HG03095 (cell line): ENCODE data around the gene C3orf52.

ENCODE experiments used
- ATAC-seq: cut with Tn5 transposase; IDR thresholded peaks from one replicate; pipeline ENCODE4 v1.9.1; 2021; ENCODE audit warnings: moderate library complexity; ENCODE audit not compliant: unreplicated experiment

C3orf52 gene

DNA sequence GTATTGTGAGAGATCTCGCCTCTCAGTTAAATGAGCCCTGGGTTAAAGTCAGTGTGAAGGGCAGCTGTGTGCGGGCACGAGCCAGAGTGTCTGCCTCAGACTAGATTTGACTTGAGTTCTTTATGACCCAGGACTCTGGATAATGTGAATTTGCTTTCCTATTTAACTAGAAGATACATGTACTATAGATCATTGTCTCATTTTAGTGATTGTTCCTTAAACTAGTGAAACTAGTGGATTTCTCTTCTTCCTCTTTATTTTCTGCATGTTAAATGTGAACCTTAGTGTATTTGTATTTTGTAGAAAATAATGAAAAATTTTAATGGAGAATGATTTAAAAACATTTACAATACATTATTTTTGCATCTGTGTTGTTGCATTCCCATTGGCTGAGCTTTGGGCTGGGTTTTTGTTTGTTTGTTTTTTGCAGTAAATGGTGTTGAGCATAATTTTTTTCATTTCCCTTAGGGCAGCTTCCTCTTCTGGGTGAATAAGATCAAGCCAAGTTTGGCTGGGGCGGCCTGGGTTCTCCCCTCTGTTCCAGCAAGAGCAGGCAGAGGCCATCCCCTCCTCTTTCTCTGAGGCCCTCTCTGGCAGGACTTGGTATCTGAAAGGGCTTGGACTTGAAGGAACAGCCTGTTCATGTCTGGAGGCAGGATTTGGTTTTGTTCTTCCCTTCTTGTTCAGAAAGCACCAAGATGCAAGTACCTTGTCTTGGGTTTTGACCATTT lies 31.8 kb downstream of the C3orf52 start:
- peak; percentile 17 for ATAC-seq

DNA sequence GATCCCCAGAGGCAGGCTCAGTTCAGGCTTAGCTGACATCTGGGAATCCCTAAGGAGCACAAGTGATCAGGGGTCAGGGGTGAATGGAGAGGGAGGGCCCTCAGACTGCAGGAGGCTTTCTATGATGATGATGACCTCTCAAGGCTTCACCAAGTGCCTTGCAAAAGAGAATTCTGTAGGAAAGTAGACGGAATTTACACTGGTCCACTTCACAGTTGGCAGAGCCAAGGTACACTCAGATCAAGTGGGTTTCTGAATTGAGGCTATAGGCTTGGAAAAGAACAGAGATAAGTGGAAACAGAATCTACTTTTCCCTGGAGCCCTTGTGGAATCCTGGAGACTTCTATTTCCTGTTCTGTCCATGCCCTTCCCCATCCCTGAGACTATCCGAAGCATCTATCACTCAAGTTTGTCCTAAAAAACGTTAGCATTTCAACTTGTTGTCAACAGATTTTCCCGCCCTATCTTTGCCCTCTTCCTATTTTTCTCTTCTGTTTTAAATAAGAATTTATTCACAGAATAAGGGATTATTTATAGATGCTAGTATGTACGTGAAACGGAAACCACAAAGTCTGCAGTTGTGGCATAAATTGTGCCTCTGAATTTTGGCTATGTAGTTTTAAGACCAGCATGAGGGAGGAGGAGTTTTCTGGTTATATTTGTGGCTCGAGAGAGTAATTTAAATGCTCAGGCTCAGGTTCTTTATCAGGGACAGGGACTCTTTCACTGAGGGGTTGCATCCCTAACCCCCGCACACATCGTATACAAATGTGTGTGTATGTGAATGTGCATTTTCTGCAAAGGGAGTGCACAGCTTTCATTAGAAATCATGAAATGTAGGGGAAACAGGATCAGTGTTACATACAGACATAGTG lies 34.0 kb downstream of the C3orf52 start:
- no peak for ATAC-seq

DNA sequence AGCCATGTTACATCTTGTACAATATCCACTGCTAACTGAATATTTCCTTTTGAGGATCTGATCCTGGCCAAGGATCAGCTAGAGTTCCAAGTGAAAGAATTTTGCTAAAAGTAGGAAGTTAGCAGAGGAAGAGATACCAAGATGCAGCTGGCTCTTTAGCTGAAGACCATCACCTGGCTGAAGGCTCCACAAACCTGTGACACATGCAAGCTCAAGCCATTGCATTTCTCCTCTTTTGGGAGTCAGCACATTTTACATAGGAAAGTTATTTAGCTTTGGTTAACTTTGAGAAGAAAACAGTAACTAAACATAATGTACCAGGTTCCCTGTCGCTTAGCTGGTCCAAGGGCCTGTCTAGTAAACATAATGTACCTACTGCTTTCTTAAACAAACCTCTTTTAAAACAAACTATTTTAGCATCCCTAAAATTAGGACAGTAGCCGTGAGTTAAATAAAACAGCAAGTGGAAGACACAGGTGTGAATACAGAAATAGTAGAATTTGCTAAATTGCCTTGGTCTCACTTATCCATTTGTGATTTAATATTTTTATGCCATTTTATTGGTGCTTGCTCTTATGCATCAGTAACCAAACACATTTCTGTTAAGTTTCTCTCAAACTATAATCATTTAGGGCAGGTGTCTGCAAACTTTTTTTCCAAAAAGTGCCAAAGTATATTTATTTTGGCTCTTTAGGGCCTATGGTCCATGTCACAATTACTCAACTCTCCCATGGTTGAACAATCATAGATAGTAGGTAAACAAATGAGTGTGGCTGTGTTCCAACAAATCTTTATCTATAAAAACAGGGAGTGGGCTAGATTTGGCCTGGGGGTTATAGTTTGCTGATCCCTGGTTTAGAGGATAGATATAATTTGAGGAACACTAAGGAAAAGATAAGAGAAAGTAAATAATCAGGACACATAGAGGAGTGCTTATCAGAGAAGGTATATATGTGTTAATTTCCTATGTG lies 35.7 kb downstream of the C3orf52 start:
- no peak for ATAC-seq

DNA sequence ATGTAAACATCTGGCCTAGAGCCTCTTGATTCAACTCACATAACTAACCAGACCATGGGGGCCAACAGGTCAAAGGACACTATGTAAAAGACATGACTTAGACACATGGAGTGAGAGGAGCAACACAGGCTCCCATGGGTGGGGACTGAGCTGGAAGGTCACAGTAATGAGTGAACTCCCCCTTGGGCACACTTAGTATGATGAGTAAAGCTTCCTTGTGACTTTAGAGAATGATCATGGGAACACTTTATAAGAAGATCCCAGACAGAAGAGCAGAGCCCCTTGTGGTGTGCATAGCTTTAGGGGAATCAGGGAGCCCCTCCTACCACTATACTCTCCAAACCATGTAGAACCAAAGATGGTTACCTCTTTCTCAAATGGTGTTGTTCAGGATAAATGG lies 36.7 kb downstream of the C3orf52 start:
- no peak for ATAC-seq

DNA sequence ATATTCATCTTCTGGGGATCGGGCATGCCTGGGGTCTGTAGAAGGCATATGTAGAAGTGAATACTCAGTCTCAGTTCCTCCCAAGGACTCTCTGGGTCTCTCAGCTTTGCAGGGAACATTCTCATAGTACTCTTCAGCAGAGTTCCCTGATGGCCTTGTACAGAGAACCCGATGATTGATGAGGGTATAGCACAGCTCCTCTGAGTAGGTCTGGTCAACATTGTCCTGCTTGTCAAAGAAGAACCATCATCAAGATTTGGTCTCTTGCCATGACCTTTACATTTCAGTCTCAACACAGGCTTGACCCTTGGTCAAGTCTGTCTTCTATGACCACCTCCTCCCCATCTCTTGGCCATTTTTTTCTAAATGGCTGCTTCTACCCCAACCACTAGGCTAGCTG lies 37.4 kb downstream of the C3orf52 start:
- ATAC-seq, result no peak

DNA sequence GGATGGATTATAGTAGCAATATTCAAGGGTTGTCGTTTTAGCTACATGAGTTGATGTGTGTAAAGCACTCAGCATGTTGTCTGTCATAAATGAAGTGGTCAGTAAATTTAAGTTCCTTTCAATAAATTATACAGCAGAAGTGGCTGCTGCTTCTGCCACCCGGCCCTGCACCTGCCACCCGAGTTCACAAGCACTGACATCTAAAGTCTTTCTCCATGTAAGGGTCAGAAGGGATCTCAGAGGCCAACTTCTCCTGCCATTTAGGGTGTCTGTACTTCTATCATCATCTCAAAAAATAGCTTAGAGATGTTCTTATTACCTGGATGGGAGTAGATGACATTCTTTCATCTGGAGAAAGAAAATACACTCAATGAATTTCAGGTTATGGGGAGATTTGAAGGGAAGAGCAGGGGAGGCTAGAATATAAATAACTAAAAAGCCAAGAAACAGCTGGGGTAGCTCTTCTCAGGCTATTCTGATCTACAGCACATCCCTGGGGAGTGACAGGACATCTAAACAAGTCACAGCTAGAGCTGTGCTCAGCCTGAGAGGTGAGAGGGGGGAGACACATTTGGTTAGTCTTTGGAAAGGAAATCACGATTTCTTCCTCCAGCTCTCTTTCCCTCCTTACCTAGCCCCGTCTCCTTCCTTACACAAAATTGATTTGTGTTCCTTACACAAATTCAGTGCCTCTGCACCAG lies 38.9 kb downstream of the C3orf52 start:
- ATAC-seq, result no peak

DNA sequence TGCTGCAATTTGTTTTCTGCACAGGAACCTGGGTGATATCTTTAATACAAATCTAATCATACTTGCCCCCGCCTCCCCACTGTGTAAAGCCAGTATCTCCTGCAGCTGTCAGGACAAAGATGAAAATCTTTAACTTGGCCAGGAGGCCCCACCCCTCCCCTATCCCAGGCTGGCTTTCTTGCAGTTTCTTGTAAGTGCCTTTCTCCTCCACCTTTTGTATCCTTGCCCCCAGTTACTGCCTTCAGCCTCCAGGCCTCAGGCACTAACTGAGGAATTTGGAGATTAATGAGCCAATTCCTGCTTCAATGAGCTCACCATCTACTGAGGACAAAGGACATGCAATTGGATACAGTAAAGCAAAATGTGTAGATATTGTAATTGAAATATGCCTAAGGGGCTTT lies 40.3 kb downstream of the C3orf52 start:
- ATAC-seq, result no peak

DNA sequence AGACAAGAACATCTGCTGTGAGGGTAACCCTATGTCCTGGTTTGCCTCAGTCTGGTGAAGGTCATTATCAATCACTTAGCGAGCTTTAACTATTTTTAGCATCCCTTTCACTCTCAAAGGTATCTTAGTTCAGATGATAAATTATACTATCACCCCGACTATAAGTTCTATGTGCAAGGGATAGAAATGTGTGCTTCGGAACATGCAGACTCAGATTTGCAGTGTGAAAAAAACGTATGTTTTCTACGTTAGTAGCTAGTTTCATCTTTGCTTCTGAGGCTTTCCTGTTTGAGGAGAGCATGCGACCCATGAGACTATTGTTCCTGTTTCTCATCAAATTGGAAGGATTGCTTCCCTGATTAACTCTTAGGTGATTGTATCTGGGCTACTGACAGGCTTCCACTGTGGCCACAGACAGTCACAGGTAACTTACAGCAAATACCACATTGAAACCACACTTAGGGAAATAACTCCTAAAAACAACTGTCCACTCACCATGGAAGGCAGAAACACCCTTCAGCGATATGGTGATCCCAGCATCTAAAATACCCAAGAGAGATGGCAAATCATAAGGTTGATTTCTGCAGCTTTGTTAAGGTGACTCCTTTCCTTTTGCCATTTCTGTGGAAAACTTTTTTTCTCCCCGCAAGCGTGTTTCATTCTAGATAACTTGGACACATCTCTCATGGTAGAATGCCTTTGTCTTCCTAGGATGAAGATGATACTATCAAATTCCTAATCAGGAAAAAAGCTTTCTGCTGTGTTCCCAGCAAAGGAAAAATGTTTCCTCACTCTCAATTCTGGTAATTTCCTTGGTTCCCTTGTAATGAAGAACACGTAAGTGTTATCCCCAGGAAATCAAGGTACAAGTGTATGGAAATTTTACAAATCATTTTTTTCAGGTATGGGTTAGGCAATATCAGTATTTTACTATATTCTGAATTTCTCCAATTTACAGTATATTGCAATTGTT lies 41.6 kb downstream of the C3orf52 start:
- no peak for ATAC-seq

DNA sequence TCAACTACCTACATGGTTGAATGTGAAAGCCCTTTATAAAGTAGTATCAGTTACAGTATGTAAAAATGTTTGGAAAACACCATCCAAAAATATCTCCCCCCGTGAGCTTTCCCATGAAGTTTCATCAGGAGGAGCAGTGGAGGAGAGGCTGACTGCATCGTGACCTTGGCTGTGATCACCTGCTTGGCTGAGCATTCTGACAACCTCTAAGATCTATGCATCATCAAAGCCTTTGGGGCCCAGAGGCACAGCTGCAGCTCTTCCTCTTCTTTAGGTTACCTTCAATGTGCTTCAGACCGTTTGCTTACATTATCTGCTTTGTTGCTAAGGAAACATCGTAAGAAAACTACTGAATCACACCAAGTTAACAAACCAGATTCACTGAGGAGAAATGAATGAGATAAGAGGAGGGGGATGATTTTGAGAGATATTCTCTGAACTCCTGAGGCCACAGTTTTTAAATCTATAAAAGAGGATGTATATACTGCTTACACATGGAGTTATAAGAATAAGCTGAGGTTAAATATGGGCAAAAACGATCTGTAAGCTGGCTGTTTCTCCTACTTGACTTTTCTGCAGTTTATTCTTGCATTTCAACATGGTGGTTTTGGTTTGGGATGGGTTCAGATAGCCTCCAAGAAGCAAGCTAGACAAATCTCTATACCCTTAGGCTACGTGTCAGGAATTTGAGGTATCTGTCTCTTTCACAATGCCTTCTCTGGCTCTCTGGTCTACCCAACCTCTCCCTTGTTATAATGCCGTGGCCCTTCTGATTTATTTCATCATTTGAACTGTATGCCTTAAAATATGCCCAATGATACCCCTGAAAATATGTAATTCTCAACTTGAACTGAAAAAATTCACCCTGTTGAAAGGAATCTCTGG lies 42.9 kb downstream of the C3orf52 start:
- peak; percentile 43 for ATAC-seq

DNA sequence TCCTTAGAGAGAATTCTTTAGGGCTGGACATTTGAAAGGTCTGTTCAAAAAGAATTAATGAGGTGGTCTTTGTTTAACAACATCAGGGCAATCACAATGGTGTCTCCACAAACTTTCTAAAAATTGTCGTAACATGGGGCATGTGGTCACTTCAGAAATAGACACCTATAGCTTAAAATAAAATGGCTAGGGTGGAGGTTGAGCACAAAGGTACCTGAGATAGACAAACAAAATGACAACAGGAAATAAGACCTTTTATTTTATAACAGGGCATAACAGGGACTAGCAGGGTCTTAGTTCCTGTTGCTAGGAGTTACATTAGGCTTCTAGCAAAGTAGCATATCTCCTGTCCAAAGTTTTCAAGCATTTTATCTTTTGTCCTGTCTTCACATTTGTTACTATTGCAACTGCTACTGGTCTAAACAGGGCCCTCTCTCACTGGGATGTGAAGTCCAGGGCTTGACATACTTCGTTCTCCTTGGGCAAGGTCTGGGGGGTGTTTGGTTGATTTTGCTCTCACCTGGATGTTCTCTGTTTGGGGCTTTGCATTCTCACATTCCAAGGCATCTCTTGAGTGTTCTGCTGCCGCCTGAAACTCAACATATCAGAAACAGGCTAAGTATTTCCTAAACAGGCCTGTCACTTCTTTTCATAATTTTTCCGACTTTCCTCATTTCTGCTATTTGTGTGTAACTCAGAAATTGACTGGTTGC lies 43.9 kb downstream of the C3orf52 start:
- no peak for ATAC-seq

DNA sequence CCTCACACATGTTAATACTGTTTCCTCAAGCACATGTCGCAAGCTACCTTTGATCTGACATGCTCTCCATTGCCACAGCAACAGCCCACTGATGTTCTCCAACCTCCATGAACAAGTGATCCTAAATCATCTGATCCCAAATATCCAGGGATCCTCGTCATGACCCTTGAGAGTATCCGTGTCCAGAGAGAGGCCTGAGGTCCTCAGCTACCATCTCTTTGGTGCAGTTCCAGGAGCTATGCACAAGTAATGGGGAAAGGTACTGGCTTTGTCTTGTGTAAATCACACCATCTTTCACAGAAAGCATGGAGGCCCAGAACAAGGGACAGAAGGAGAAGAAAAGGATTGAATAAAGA lies 44.4 kb downstream of the C3orf52 start:
- no peak for ATAC-seq

DNA sequence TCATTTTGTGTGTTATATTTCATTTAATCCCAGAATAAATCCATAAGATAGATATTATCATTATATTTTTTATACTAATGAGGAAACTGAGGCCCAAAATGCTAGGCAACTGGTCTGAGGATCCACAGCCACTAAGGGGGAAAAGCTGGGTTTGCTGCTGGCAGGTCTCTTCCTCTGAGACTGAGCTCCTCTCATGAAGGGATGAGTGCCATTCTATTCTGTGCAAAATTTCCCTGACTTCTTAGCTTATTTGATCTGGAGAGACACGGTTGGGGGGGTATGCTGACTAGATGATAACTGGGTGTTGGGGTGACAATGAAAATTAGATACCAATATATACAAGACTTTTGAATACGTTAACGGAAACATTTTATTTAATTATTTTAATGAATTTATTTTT lies 44.9 kb downstream of the C3orf52 start:
- ATAC-seq, result no peak

DNA sequence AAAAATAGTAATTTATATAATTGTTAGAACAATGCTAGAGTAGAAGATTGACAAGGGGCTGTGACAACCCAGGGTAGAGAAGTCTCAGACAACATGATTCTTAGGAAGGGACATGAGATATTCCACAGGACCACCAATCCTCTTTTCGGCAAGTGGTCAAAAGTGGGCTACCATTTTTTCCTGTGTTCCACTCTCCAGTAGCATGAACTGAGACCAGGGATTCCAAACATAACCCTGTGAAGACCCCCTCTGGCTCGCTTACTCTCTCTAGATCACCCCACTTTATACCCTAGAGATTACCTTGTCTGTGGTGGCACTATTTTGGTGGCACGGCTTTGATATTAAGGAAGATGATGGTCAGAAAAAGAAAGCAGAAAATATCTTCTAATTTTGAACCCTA lies 45.9 kb downstream of the C3orf52 start:
- ATAC-seq, result no peak

DNA sequence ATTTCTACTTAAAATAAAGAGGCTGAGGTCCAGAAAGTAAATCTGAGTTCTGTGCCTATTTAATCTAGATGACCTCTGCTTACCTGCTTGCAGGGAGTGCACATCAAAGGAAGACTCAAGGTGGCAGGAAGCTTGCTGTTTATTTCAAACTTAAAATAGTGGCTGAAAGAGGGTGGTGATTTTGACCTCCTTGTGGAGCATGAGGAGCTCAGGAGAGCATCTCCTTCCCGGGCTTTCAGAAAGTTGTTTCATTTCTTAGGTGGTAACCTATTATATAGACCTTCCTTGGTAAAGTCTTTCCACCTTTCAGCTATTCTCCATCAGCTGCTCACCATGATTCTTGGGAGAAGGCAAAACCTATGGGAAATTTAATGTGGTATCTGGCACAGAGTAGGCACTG lies 46.4 kb downstream of the C3orf52 start:
- no peak for ATAC-seq

DNA sequence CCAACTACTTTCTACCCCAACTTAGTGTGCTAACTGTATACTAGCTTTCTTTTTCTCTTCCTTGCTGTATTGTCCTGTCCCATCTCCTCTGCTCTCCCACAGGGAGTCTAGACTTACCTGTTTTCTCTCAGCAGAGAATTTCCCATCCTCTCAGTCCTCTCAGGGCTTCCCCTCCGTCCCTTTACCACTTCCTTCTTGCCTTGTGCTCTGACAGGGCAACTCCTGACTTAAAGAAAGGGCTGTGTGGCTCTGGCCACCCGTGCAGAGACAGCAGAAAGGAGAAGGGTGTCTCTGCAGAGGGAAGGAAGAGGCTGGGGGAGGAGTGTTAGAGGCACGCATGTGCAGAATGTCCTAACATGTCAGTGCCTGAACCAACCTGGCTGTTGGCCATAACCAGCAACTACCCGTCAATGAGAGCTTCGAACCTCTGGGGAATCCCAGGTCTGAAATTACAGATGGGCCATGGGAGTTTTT lies 46.8 kb downstream of the C3orf52 start, which contains the start of gene GCSAM:
GCSAM (minus strand) TSS at position 274 of the 474 bp plus-strand sequence; CDS start at position 146, 128 bp downstream.
- ATAC-seq, result peak; percentile 64

DNA sequence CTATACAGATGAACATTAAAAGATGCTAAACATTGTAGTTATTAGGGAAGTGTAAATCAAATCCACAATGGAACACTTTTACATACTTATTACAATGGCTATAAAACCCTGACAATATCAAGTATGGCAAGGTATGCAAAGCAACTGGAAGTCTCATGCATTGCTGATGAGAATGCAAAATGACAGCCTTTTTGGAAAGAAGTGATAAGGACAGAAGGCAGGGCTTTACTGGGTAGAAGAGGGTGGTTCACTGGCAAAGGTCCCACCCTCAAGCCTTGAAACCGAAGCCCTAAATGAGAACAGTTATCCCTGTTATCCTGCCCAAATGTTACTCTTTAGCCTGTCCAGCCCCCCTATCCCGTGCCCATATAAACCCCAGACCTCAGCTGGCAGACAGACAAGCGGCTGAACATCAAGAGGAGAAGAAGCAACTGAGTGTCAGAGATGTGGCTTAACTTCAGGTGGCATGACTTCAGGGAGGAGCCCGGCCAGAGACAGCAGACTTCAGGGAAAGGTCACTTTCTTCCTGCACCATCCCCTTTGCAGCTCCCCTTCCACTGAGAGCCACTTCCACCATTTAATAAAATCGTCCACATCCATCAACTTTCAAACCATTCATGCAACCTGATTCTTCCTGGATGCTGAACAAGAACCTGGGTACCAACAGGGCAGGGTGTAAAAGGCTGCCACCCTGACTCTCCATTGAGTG lies 47.6 kb downstream of the C3orf52 start:
- ATAC-seq, result no peak
